OCI-LY7 (cell line): ENCODE data around the gene FARSA. TPM values are rescaled to one million over a fixed set of nuclear protein-coding genes. Genes with fewer than 3 reads are reported as not detected.
A peak's percentile ranks its signal among the peaks of the same experiment; 100 is the strongest.

ENCODE experiments used
- BruUV-seq: library from RNA; stranded (reverse); fragments of 400-500 nt; replicated peaks from 2 replicates; lab custom pipeline; 2021; lab: Mats Ljungman, UMichigan
- CTCF ChIA-PET: fragments of 300-600 bp; sonication (Branson Sonifier 250); formaldehyde crosslinking; loops from one replicate; lab custom pipeline; 2022; ENCODE audit warnings: antibody characterized with exemption; ENCODE audit not compliant: unreplicated experiment; lab: Charles Lee
- POLR2A ChIA-PET: fragments of 300-600 bp; sonication (Branson Sonifier 250); formaldehyde crosslinking; loops from one replicate; lab custom pipeline; 2022; ENCODE audit warnings: antibody characterized with exemption; lab: Charles Lee
- DNase-seq: peaks from one replicate; pipeline ENCODE4 v3.0.0-alpha.2; 2015; ENCODE audit warnings: low spot score
- H2AFZ ChIP-seq: fragments of 200-600 bp; sonication (generic), shearing (Covaris generic); 2 replicates; pipeline ENCODE4 v1.6.1; 2014; ENCODE audit warnings: mild to moderate bottlenecking, antibody characterized with exemption, low read length, moderate library complexity
- H3K27ac ChIP-seq: fragments of 200-600 bp; sonication (generic); 2 replicates; pipeline ENCODE4 v1.5.1; 2014; ENCODE audit warnings: mixed run types, low read depth, mild to moderate bottlenecking, moderate library complexity, low read length, inconsistent platforms; ENCODE audit not compliant: poor library complexity, severe bottlenecking
- H3K36me3 ChIP-seq: fragments of 200-600 bp; sonication (generic); 2 replicates; pipeline ENCODE4 v1.6.1; 2014; ENCODE audit warnings: mild to moderate bottlenecking, antibody characterized with exemption, low read length, moderate library complexity, mixed read lengths; ENCODE audit not compliant: insufficient read depth
- H3K4me1 ChIP-seq: fragments of 200-600 bp; sonication (generic); 2 replicates; pipeline ENCODE4 v1.5.1; 2014; ENCODE audit warnings: mild to moderate bottlenecking, low read length; ENCODE audit not compliant: insufficient read depth, poor library complexity, severe bottlenecking
- H3K4me2 ChIP-seq: fragments of 200-600 bp; sonication (generic); 2 replicates; pipeline ENCODE4 v1.6.1; 2014; ENCODE audit warnings: mild to moderate bottlenecking, low read length
- H3K4me3 ChIP-seq: fragments of 200-600 bp; sonication (generic); 2 replicates; pipeline ENCODE4 v1.5.1; 2014; ENCODE audit warnings: mild to moderate bottlenecking, low read depth, low read length; ENCODE audit not compliant: poor library complexity, severe bottlenecking
- H3K79me2 ChIP-seq: fragments of 200-600 bp; sonication (generic); 2 replicates; pipeline ENCODE4 v1.6.1; 2016; ENCODE audit warnings: low read depth, mild to moderate bottlenecking, low read length, moderate library complexity, mixed read lengths; ENCODE audit not compliant: insufficient read depth
- H3K9me2 ChIP-seq: fragments of 200-600 bp; sonication (generic); 2 replicates; pipeline ENCODE4 v1.6.1; 2016; ENCODE audit warnings: mild to moderate bottlenecking, low read length, mixed read lengths; ENCODE audit not compliant: insufficient read depth
- H3K9me3 ChIP-seq: fragments of 200-600 bp; sonication (generic); 2 replicates; pipeline ENCODE4 v1.6.1; 2014; ENCODE audit warnings: mild to moderate bottlenecking, mixed run types, low read length, mixed read lengths
- H4K20me1 ChIP-seq: fragments of 200-600 bp; sonication (generic); 2 replicates; pipeline ENCODE4 v1.6.1; 2014; ENCODE audit warnings: mild to moderate bottlenecking, antibody characterized with exemption, low read length, moderate library complexity, mixed read lengths; ENCODE audit not compliant: insufficient read depth
- CTCF ChIP-seq: fragments of 200-600 bp; sonication (generic); conservative IDR thresholded peaks from 2 replicates; pipeline ENCODE4 v1.5.1; 2014; ENCODE audit warnings: mild to moderate bottlenecking, antibody characterized with exemption, low read length, moderate library complexity, mixed read lengths
- EZH2phosphoT487 ChIP-seq: fragments of 200-600 bp; sonication (generic); IDR thresholded peaks from 2 replicates; pipeline ENCODE4 v1.6.1; 2018; ENCODE audit warnings: low read depth, borderline replicate concordance, mild to moderate bottlenecking, mixed run types, antibody characterized with exemption, low read length, moderate library complexity, mixed read lengths
- intact Hi-C: fragments of 100-400 bp; cut with micrococcal nuclease; formaldehyde crosslinking; loops from one replicate; pipeline ENCODE4 v1.10.0; 2022; ENCODE audit not compliant: unreplicated experiment
- total RNA-seq, 2 experiments: library from RNA; depleted of rRNA in 1 of 2; stranded (reverse); fragments of >200 nt in 1 of 2; shearing (Covaris generic) in 1 of 2; gene quantifications; 2 replicates each; pipeline ENCODE4 v1.2.3, GENCODE V29; 2014 to 2022

FARSA gene
- total RNA-seq, 2 experiments from 2014 or later, result 117 to 135 TPM

DNA sequence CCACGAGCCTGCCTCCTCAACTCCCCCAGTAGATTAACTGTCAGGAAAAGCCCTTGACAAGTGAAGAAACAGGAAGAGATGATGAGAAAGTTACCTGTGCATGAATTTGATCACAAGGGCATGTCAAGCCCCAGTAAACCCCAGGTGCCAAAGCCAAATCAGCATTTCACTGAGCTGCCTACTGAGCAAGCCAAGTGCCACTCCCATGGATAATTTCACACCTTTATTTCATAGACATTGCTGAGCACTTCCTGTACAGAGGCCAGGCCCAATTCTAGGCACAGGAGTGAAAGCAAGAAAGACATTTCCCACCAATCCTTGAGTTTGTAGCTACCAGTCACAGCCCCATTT is 21.1 kb upstream of the FARSA start:
- no TSS peak for BruUV-seq
- POLR2A ChIA-PET, result interaction anchor here (1.5 kb wide), 1 partner anchor 11 kb away, joined by 3 read pairs; no protein-coding TSS in a partner anchor
- peak overlapping the region; percentile 84 for H3K27ac ChIP-seq

GRCh38 chr19:12953799-12954611 is 20.5 kb upstream of the FARSA start:
- Histone ChIP-seq H3K9me3 (no peaks in the 10 kb centered on the region), H3K36me3 (peaks cover 63% of the 10 kb centered on the region), H3K9me2 (no peaks in the 10 kb centered on the region), H3K4me2 (peak overlapping the region; percentile 56), H3K79me2 (peaks cover 35% of the 10 kb centered on the region; the same call in 1 of the 2 replicates), H3K4me3 (peak overlapping the region; percentile 78), H2AFZ (no peak overlapping the region), H3K27ac (peak overlapping the region; percentile 84), H3K4me1 (peaks cover 38% of the 10 kb centered on the region), H4K20me1 (no peaks in the 10 kb centered on the region)
- no TSS peak for BruUV-seq
- intact Hi-C loops, result no loop called here
- ChIA-PET CTCF (no interaction called here), POLR2A (interaction anchor here (1.5 kb wide), 1 partner anchor 11 kb away, joined by 3 read pairs; no protein-coding TSS in a partner anchor)
- TF ChIP-seq EZH2phosphoT487 (no peak), CTCF (no peak)
- no peak for DNase-seq

More for the DNA sequence above, 21.1 kb upstream of the FARSA start:
- peaks cover 38% of the 10 kb centered on the region for H3K4me1 ChIP-seq
- peaks cover 35% of the 10 kb centered on the region; the same call in 1 of the 2 replicates for H3K79me2 ChIP-seq
- intact Hi-C loops, result no loop called here
- H3K36me3 ChIP-seq, result peaks cover 57% of the 10 kb centered on the region
- peak; percentile 58 for DNase-seq
- no peaks in the 10 kb centered on the region for H3K9me2 ChIP-seq
- TF ChIP-seq CTCF, result no peak
- TF ChIP-seq EZH2phosphoT487, result no peak
- H3K9me3 ChIP-seq, result no peaks in the 10 kb centered on the region
- CTCF ChIA-PET, result no interaction called here
- no peaks in the 10 kb centered on the region for H4K20me1 ChIP-seq
- H2AFZ ChIP-seq, result no peak overlapping the region
- H3K4me3 ChIP-seq, result peak overlapping the region; percentile 78
- peak overlapping the region; percentile 56 for H3K4me2 ChIP-seq
